WI38 (cell line): ENCODE results near the gene AKNA.

Source experiments
- H3K4me3 ChIP-seq: 2 replicates; pipeline ENCODE4 v1.5.1; 2011; ENCODE audit warnings: low read depth, mild to moderate bottlenecking, control low read depth, low read length
- CTCF ChIP-seq: IDR thresholded peaks from 2 replicates; pipeline ENCODE4 v1.5.1; 2012; ENCODE audit warnings: low read depth, mild to moderate bottlenecking, control low read depth, low read length

Gene AKNA

GRCh38 chr9:114307899-114308267 lies 79.9 kb downstream of the AKNA start:
- no peak for TF ChIP-seq CTCF
- H3K4me3 ChIP-seq = no peak overlapping the region

GRCh38 chr9:114304416-114305188 lies 83.2 kb downstream of the AKNA start:
- no peak overlapping the region for H3K4me3 ChIP-seq
- no peak for TF ChIP-seq CTCF

GRCh38 chr9:114303977-114304376 lies 83.8 kb downstream of the AKNA start:
- no peak for TF ChIP-seq CTCF
- no peak overlapping the region for H3K4me3 ChIP-seq

GRCh38 chr9:114303571-114303970 lies 84.2 kb downstream of the AKNA start:
- TF ChIP-seq CTCF = no peak
- H3K4me3 ChIP-seq = no peak overlapping the region

GRCh38 chr9:114302727-114303126 lies 85.1 kb downstream of the AKNA start:
- TF ChIP-seq CTCF = no peak
- no peak overlapping the region for H3K4me3 ChIP-seq

- no peak for TF ChIP-seq CTCF
- no peak overlapping the region for H3K4me3 ChIP-seq
Observed at GRCh38 chr9:114301798-114302565, 85.8 kb downstream of the AKNA start.
